Neural progenitor cell (in vitro differentiated cells): ENCODE data around the gene NDRG4. TPM values are rescaled to one million over a fixed set of nuclear protein-coding genes. Genes with fewer than 3 reads are reported as not detected.

Experiments used
- DNase-seq: peaks from one replicate; pipeline ENCODE4 v3.0.0-alpha.2; 2016; ENCODE audit warnings: low spot score
- H2AFZ ChIP-seq: fragments of 200-600 bp; sonication (generic); replicated peaks from 2 replicates; pipeline ENCODE4 v1.6.1; 2016; ENCODE audit warnings: antibody characterized with exemption
- H3F3A ChIP-seq: fragments of 200-600 bp; sonication (generic); 2 replicates; pipeline ENCODE4 v1.6.1; 2016; ENCODE audit warnings: antibody characterized with exemption, low read depth
- H3K27ac ChIP-seq: fragments of 200-600 bp; sonication (generic); 2 replicates; pipeline ENCODE4 v1.5.1; 2016; ENCODE audit warnings: mild to moderate bottlenecking
- H3K27me3 ChIP-seq: fragments of 200-600 bp; sonication (generic); 2 replicates; pipeline ENCODE4 v1.6.1; 2016; ENCODE audit warnings: mild to moderate bottlenecking, moderate library complexity
- H3K36me3 ChIP-seq: fragments of 200-600 bp; sonication (generic); 2 replicates; pipeline ENCODE4 v1.5.1; 2016
- H3K4me1 ChIP-seq: fragments of 200-600 bp; sonication (generic); 2 replicates; pipeline ENCODE4 v1.6.1; 2016; ENCODE audit warnings: mixed run types
- H3K4me2 ChIP-seq: fragments of 200-600 bp; sonication (generic); 2 replicates; pipeline ENCODE4 v1.6.1; 2016
- H3K4me3 ChIP-seq: fragments of 200-600 bp; sonication (generic); 2 replicates; pipeline ENCODE4 v1.5.1; 2016
- H3K79me2 ChIP-seq: fragments of 200-600 bp; sonication (generic); 2 replicates; pipeline ENCODE4 v1.6.1; 2016; ENCODE audit warnings: low read depth
- H3K9ac ChIP-seq: fragments of 200-600 bp; sonication (generic); 2 replicates; pipeline ENCODE4 v1.6.1; 2016
- H3K9me3 ChIP-seq: fragments of 200-600 bp; sonication (generic); 2 replicates; pipeline ENCODE4 v1.5.1; 2016; ENCODE audit warnings: low read depth
- H4K20me1 ChIP-seq: fragments of 200-600 bp; sonication (generic); 2 replicates; pipeline ENCODE4 v1.6.1; 2016; ENCODE audit warnings: low read depth
- H3K27ac Mint-ChIP-seq: 3 replicates; pipeline ENCODE4 v1.8.0; 2021; ENCODE audit warnings: mixed read lengths
- H3K27me3 Mint-ChIP-seq: 2 replicates; pipeline ENCODE4 v1.8.0; 2022; ENCODE audit warnings: low read depth, mild to moderate bottlenecking, inconsistent platforms, moderate library complexity, mixed read lengths; ENCODE audit not compliant: insufficient read depth
- H3K36me3 Mint-ChIP-seq: 3 replicates; pipeline ENCODE4 v1.8.0; 2021; ENCODE audit warnings: mixed read lengths
- H3K4me1 Mint-ChIP-seq: 3 replicates; pipeline ENCODE4 v1.8.0; 2021; ENCODE audit warnings: mixed read lengths
- H3K4me3 Mint-ChIP-seq: 3 replicates; pipeline ENCODE4 v1.8.0; 2021; ENCODE audit warnings: mild to moderate bottlenecking, moderate library complexity, mixed read lengths
- H3K9me3 Mint-ChIP-seq: 3 replicates; pipeline ENCODE4 v1.8.0; 2020; ENCODE audit warnings: mixed read lengths
- CTCF ChIP-seq: fragments of 200-600 bp; sonication (generic); IDR thresholded peaks from 2 replicates; pipeline ENCODE4 v1.5.1; 2017; ENCODE audit warnings: antibody characterized with exemption, mild to moderate bottlenecking
- EZH2 ChIP-seq: fragments of 200-600 bp; sonication (generic); IDR thresholded peaks from 2 replicates; pipeline ENCODE4 v1.6.1; 2017; ENCODE audit warnings: antibody characterized with exemption, mild to moderate bottlenecking, moderate library complexity
- EZH2phosphoT487 ChIP-seq: fragments of 200-600 bp; sonication (generic); IDR thresholded peaks from 2 replicates; pipeline ENCODE4 v1.6.1; 2017; ENCODE audit warnings: antibody characterized with exemption
- total RNA-seq: library from RNA; depleted of rRNA; stranded (reverse); fragments of >200 nt; gene quantifications from 2 replicates; pipeline ENCODE4 v1.2.3, GENCODE V29; 2015; ENCODE audit warnings: low replicate concordance

NDRG4 gene
- total RNA-seq = 14.6 and 18.8 TPM in 2 replicates

GRCh38 chr16:58499615-58500351, at the start of gene NDRG4:
NDRG4 (plus strand) TSS chr16:58500143; CDS start chr16:58500249, 106 bp downstream.
- H3K27ac Mint-ChIP-seq = peak within 1 kb of the TSS; percentile 94
- H3K27me3 Mint-ChIP-seq = peaks cover 11% of the 10 kb centered on the region
- Histone ChIP-seq H3K27ac (no peak within 1 kb of the TSS), H3K4me2 (peak within 1 kb of the TSS; percentile 89), H3K9ac (no peak within 1 kb of the TSS), H4K20me1 (no peaks in the 10 kb centered on the region), H3K4me1 (peaks cover 27% of the 10 kb centered on the region), H2AFZ (no peak within 1 kb of the TSS), H3K4me3 (peak within 1 kb of the TSS; percentile 56), H3K9me3 (no peaks in the 10 kb centered on the region), H3K79me2 (no peaks in the 10 kb centered on the region), H3F3A (peaks cover 21% of the 10 kb centered on the region), H3K36me3 (no peaks in the 10 kb centered on the region), H3K27me3 (peaks cover 25% of the 10 kb centered on the region)
- no peaks in the 10 kb centered on the region for H3K36me3 Mint-ChIP-seq
- DNase-seq = peak; percentile 91
- H3K9me3 Mint-ChIP-seq = no peaks in the 10 kb centered on the region
- H3K4me1 Mint-ChIP-seq = peaks cover 45% of the 10 kb centered on the region
- TF ChIP-seq EZH2 (no peak), CTCF (no peak), EZH2phosphoT487 (no peak)
- H3K4me3 Mint-ChIP-seq = peak within 1 kb of the TSS; percentile 88

- Histone ChIP-seq H3K9me3 (no peaks in the 10 kb centered on the region), H3K36me3 (no peaks in the 10 kb centered on the region), H3K27ac (no peak overlapping the region), H2AFZ (no peak overlapping the region), H4K20me1 (no peaks in the 10 kb centered on the region), H3F3A (no peaks in the 10 kb centered on the region), H3K4me1 (no peaks in the 10 kb centered on the region), H3K27me3 (peaks cover 13% of the 10 kb centered on the region), H3K4me2 (no peak overlapping the region), H3K4me3 (no peak overlapping the region), H3K79me2 (no peaks in the 10 kb centered on the region), H3K9ac (no peak overlapping the region)
- no peak for TF ChIP-seq EZH2phosphoT487
- no peak for TF ChIP-seq EZH2
- TF ChIP-seq CTCF = no peak
- DNase-seq = no peak
- H3K27ac Mint-ChIP-seq = no peak overlapping the region
- H3K4me1 Mint-ChIP-seq = peaks cover 11% of the 10 kb centered on the region
- no peaks in the 10 kb centered on the region for H3K36me3 Mint-ChIP-seq
- no peak overlapping the region for H3K4me3 Mint-ChIP-seq
- peaks cover 10% of the 10 kb centered on the region for H3K27me3 Mint-ChIP-seq
- H3K9me3 Mint-ChIP-seq = no peaks in the 10 kb centered on the region
Measured at GRCh38 chr16:58450590-58450989, 49.4 kb upstream of the NDRG4 start.

GRCh38 chr16:58451265-58451689, 48.7 kb upstream of the NDRG4 start:
- Histone ChIP-seq H2AFZ (no peak overlapping the region), H3K27ac (no peak overlapping the region), H3K36me3 (no peaks in the 10 kb centered on the region), H3K9me3 (no peaks in the 10 kb centered on the region), H3K79me2 (no peaks in the 10 kb centered on the region), H4K20me1 (no peaks in the 10 kb centered on the region), H3K4me3 (no peak overlapping the region), H3K4me2 (no peak overlapping the region), H3K4me1 (no peaks in the 10 kb centered on the region), H3F3A (no peaks in the 10 kb centered on the region), H3K9ac (no peak overlapping the region), H3K27me3 (peaks cover 13% of the 10 kb centered on the region)
- Mint-ChIP-seq H3K4me3 (no peak overlapping the region), H3K27ac (no peak overlapping the region), H3K4me1 (peaks cover 15% of the 10 kb centered on the region), H3K9me3 (no peaks in the 10 kb centered on the region), H3K27me3 (peaks cover 11% of the 10 kb centered on the region), H3K36me3 (no peaks in the 10 kb centered on the region)
- DNase-seq = no peak
- TF ChIP-seq CTCF = no peak
- no peak for TF ChIP-seq EZH2
- TF ChIP-seq EZH2phosphoT487 = no peak
